ENCODE results near the gene SPDYE2. TPM values are rescaled to one million over a fixed set of nuclear protein-coding genes. Genes with fewer than 3 reads are reported as not detected.
"Not testable (repeated sequence)": the region's sequence is repeated elsewhere in the genome, so short reads cannot be mapped to it uniquely, and the experiment has no call there.

SPDYE2 gene
- total and polyA plus RNA-seq, 10 of the 15 experiments (the other 5 are each of a cell fraction or from before 2014, with no cell fraction given) = 0.16 to 6.4 (median 2.3) TPM; not detected in 6

DNA sequence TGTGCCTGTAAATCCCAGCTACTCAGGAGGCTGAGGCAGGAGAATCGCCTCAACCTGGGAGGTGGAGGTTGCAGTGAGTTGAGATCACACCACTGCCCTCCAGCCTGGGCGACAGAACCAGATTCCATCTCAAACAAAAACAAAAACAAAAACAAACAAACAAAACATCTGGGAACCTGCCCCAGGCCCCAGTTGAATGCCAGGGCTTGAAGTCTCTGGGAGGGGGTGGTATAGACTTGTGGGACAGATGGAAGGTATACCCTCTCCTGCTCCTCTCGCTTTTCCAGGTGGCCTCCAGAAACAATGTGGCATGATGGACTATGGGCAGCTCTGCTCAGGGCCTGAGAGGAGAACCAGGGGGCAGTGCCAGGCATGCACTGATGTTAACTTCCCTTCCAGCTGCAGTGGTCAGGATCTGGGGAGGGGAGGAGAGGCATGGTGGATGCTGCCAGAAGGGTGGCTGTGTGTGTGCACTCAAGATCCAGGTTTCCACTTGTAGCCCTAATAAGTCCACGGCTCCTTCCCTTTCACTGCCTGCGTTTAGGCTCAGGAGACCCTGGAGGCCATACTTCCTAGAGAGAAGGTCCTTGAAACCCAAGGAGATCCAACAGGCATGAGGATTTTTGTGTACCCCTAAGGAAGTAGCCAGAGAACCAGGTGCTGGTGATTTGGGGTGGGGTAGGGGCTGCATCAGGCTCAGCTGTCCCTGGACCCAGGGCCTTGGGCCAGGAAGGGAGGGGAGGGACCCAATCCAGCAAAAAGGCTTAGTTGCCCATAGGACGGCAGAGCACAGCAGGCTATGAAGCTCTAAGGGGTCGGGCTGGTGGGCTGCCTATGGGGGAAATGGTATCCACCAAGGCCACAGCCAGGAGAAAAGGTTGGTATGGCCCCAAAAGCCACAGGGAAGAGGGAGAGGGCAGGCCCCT is 26.6 kb downstream of the SPDYE2 start:
- H3K27ac ChIP-seq (ENCODE audit: control insufficient read depth, insufficient read depth); DNase-seq (ENCODE audit: low read depth, low spot score); H2AFZ ChIP-seq (ENCODE audit: control insufficient read depth, low read depth, low read length); H3K36me3 ChIP-seq (ENCODE audit: control insufficient read depth in 2 of 2, insufficient read depth in 2 of 2, low read length in 1 of 2); RAD21 ChIA-PET (ENCODE audit: unreplicated experiment); POLR2A ChIA-PET; in situ Hi-C loops (cut with MboI); CTCF ChIA-PET; H3K9ac ChIP-seq (ENCODE audit: control insufficient read depth, insufficient read depth, low read length); H3K4me2 ChIP-seq (ENCODE audit: control insufficient read depth, insufficient read depth); SMC1A ChIA-PET (ENCODE audit: uncharacterized antibody, unreplicated experiment); intact Hi-C loops (cut with micrococcal nuclease; ENCODE audit: unreplicated experiment); H3K79me2 ChIP-seq (ENCODE audit: control insufficient read depth, insufficient read depth, low read length); FAIRE-seq; H4K20me1 ChIP-seq (ENCODE audit: control insufficient read depth, insufficient read depth); ATAC-seq; H3K27me3 ChIP-seq (replicated peaks in 1 of 2; ENCODE audit: control insufficient read depth in 2 of 2, insufficient read depth in 2 of 2, low read length in 1 of 2); H3K9me3 ChIP-seq (replicated peaks; ENCODE audit: control insufficient read depth, insufficient read depth, low read length); H3K4me1 ChIP-seq (ENCODE audit: control insufficient read depth, insufficient read depth, low read length); H3K4me3 ChIP-seq: not testable (repeated sequence)
- TSS peak; percentile 53 for BruUV-seq (replicated peaks)
- 38% methylated on average over 6 of the region's 7 CpGs for WGBS (ENCODE audit: insufficient coverage, insufficient replicate concordance, low lambda C conversion rate, missing lambda C conversion rate)

GRCh38 chr7:102578486-102578885 is 27.5 kb downstream of the SPDYE2 start:
- H3K36me3 ChIP-seq (ENCODE audit: control insufficient read depth in 2 of 2, insufficient read depth in 2 of 2, low read length in 1 of 2); H3K4me1 ChIP-seq (ENCODE audit: control insufficient read depth, insufficient read depth, low read length); RAD21 ChIA-PET (ENCODE audit: unreplicated experiment); H3K4me2 ChIP-seq (ENCODE audit: control insufficient read depth, insufficient read depth); H3K9ac ChIP-seq (ENCODE audit: control insufficient read depth, insufficient read depth, low read length); H2AFZ ChIP-seq (ENCODE audit: control insufficient read depth, low read depth, low read length); BruUV-seq (replicated peaks); CTCF ChIA-PET; H3K27ac ChIP-seq (ENCODE audit: control insufficient read depth, insufficient read depth); H3K27me3 ChIP-seq (replicated peaks in 1 of 2; ENCODE audit: control insufficient read depth in 2 of 2, insufficient read depth in 2 of 2, low read length in 1 of 2); FAIRE-seq; SMC1A ChIA-PET (ENCODE audit: uncharacterized antibody, unreplicated experiment); POLR2A ChIA-PET; H3K9me3 ChIP-seq (replicated peaks; ENCODE audit: control insufficient read depth, insufficient read depth, low read length); DNase-seq (ENCODE audit: low read depth, low spot score); ATAC-seq; H4K20me1 ChIP-seq (ENCODE audit: control insufficient read depth, insufficient read depth); H3K79me2 ChIP-seq (ENCODE audit: control insufficient read depth, insufficient read depth, low read length); intact Hi-C loops (cut with micrococcal nuclease; ENCODE audit: unreplicated experiment); in situ Hi-C loops (cut with MboI); H3K4me3 ChIP-seq: not testable (repeated sequence)
- 70% methylated on average over 5 of the region's 5 CpGs for WGBS (ENCODE audit: insufficient coverage, insufficient replicate concordance, low lambda C conversion rate, missing lambda C conversion rate)

- H3K27ac ChIP-seq (ENCODE audit: control insufficient read depth, insufficient read depth); BruUV-seq (replicated peaks); H4K20me1 ChIP-seq (ENCODE audit: control insufficient read depth, insufficient read depth); H3K4me2 ChIP-seq (ENCODE audit: control insufficient read depth, insufficient read depth); FAIRE-seq; POLR2A ChIA-PET; SMC1A ChIA-PET (ENCODE audit: uncharacterized antibody, unreplicated experiment); ATAC-seq; H3K9ac ChIP-seq (ENCODE audit: control insufficient read depth, insufficient read depth, low read length); CTCF ChIA-PET; H3K79me2 ChIP-seq (ENCODE audit: control insufficient read depth, insufficient read depth, low read length); intact Hi-C loops (cut with micrococcal nuclease; ENCODE audit: unreplicated experiment); H3K4me3 ChIP-seq; H3K4me1 ChIP-seq (ENCODE audit: control insufficient read depth, insufficient read depth, low read length); in situ Hi-C loops (cut with MboI); H3K9me3 ChIP-seq (replicated peaks; ENCODE audit: control insufficient read depth, insufficient read depth, low read length); H2AFZ ChIP-seq (ENCODE audit: control insufficient read depth, low read depth, low read length); H3K27me3 ChIP-seq (replicated peaks in 1 of 2; ENCODE audit: control insufficient read depth in 2 of 2, insufficient read depth in 2 of 2, low read length in 1 of 2); DNase-seq (ENCODE audit: low read depth, low spot score); RAD21 ChIA-PET (ENCODE audit: unreplicated experiment); H3K36me3 ChIP-seq (ENCODE audit: control insufficient read depth in 2 of 2, insufficient read depth in 2 of 2, low read length in 1 of 2): not testable (repeated sequence)
- WGBS (ENCODE audit: insufficient coverage, insufficient replicate concordance, low lambda C conversion rate, missing lambda C conversion rate) = no CpG with 5 or more reads among the region's 5 CpGs
Measured at GRCh38 chr7:102581722-102582121, 30.7 kb downstream of the SPDYE2 start.

DNA sequence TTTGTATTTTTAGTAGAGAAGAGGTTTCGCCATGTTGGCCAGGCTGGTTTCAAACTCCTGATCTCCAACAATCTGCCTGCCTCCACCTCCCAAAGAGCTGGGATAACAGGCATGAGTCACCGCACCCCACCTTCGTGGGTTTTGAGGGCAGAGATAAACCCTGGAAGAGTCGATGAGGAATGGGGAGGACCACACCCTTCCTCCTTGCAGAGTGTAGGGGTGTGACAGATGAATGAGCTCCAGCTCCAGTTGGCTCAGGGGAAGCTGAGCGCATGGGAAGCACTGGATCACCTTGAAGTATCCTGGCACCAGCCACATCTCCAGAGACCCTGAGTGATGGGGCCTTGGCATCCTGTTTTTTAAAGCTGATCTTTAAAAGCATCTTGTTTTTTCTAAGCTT is 32.5 kb downstream of the SPDYE2 start:
- H3K4me2 ChIP-seq (ENCODE audit: control insufficient read depth, insufficient read depth); H3K4me1 ChIP-seq (ENCODE audit: control insufficient read depth, insufficient read depth, low read length); RAD21 ChIA-PET (ENCODE audit: unreplicated experiment); H3K4me3 ChIP-seq; ATAC-seq; H4K20me1 ChIP-seq (ENCODE audit: control insufficient read depth, insufficient read depth); H3K9me3 ChIP-seq (replicated peaks; ENCODE audit: control insufficient read depth, insufficient read depth, low read length); H3K9ac ChIP-seq (ENCODE audit: control insufficient read depth, insufficient read depth, low read length); SMC1A ChIA-PET (ENCODE audit: uncharacterized antibody, unreplicated experiment); BruUV-seq (replicated peaks); H3K27me3 ChIP-seq (replicated peaks in 1 of 2; ENCODE audit: control insufficient read depth in 2 of 2, insufficient read depth in 2 of 2, low read length in 1 of 2); H2AFZ ChIP-seq (ENCODE audit: control insufficient read depth, low read depth, low read length); DNase-seq (ENCODE audit: low read depth, low spot score); H3K79me2 ChIP-seq (ENCODE audit: control insufficient read depth, insufficient read depth, low read length); POLR2A ChIA-PET; intact Hi-C loops (cut with micrococcal nuclease; ENCODE audit: unreplicated experiment); FAIRE-seq; CTCF ChIA-PET; H3K36me3 ChIP-seq (ENCODE audit: control insufficient read depth in 2 of 2, insufficient read depth in 2 of 2, low read length in 1 of 2); H3K27ac ChIP-seq (ENCODE audit: control insufficient read depth, insufficient read depth); in situ Hi-C loops (cut with MboI): not testable (repeated sequence)
- WGBS (ENCODE audit: insufficient coverage, insufficient replicate concordance, low lambda C conversion rate, missing lambda C conversion rate) = no CpG with 5 or more reads among the region's 5 CpGs
